ENCODE data around the gene XYLT1.

XYLT1 gene

GRCh38 chr16:17245776-17246175 is 225.0 kb downstream of the XYLT1 start:
- no peak for DNase-seq

- no peak for DNase-seq
These were observed 225.7 kb downstream of the XYLT1 start for GRCh38 chr16:17244872-17245551.

- no peak for DNase-seq
These were observed 229.4 kb downstream of the XYLT1 start for GRCh38 chr16:17241264-17241835.

GRCh38 chr16:17238285-17239028 is 232.3 kb downstream of the XYLT1 start:
- DNase-seq: no peak

GRCh38 chr16:17237350-17237944 is 233.3 kb downstream of the XYLT1 start:
- DNase-seq: no peak

GRCh38 chr16:17235147-17235815 is 235.5 kb downstream of the XYLT1 start:
- no peak for DNase-seq

- no peak for DNase-seq
These were observed 237.3 kb downstream of the XYLT1 start for GRCh38 chr16:17233318-17234002.

- no peak for DNase-seq
These were observed 238.3 kb downstream of the XYLT1 start for GRCh38 chr16:17232487-17232886.

- no peak for DNase-seq
These were observed 238.8 kb downstream of the XYLT1 start for GRCh38 chr16:17231972-17232371.

GRCh38 chr16:17230932-17231581 is 239.7 kb downstream of the XYLT1 start:
- DNase-seq: no peak

GRCh38 chr16:17229766-17230165 is 241.0 kb downstream of the XYLT1 start:
- no peak for DNase-seq

- no peak for DNase-seq
These were observed 241.6 kb downstream of the XYLT1 start for GRCh38 chr16:17229131-17229530.

- DNase-seq: no peak
These were observed 242.1 kb downstream of the XYLT1 start for GRCh38 chr16:17228708-17229055.

- DNase-seq: peak; percentile 77 to 91
These were observed 242.6 kb downstream of the XYLT1 start for GRCh38 chr16:17228048-17228707.

- DNase-seq: no peak
These were observed 243.5 kb downstream of the XYLT1 start for GRCh38 chr16:17227278-17227677.

GRCh38 chr16:17225541-17225940 is 245.2 kb downstream of the XYLT1 start:
- DNase-seq: no peak

GRCh38 chr16:17224879-17225281 is 245.9 kb downstream of the XYLT1 start:
- DNase-seq: peak; percentile 65 to 91

- peak in 1 of 2 experiments; percentile 51 for DNase-seq
These were observed 246.4 kb downstream of the XYLT1 start for GRCh38 chr16:17224350-17224749.

GRCh38 chr16:17223576-17223975 is 247.2 kb downstream of the XYLT1 start:
- DNase-seq: no peak

GRCh38 chr16:17222871-17223401 is 247.8 kb downstream of the XYLT1 start:
- no peak for DNase-seq

GRCh38 chr16:17219991-17220390 is 250.8 kb downstream of the XYLT1 start:
- peak; percentile 2 to 77 for DNase-seq
